Measurements from ENCODE around the gene LIMS1. TPM values are rescaled to one million over a fixed set of nuclear protein-coding genes. Genes with fewer than 3 reads are reported as not detected.

LIMS1 gene
- total RNA-seq, 4 donors from 2014 or later = 79.7 to 172 (median 115) TPM

GRCh38 chr2:108593547-108594098, 59.4 kb downstream of the LIMS1 start:
- no peak for TF ChIP-seq CTCF (IDR thresholded peaks at IDR 0.05; ENCODE audit: low read depth)

GRCh38 chr2:108594132-108594981, 60.1 kb downstream of the LIMS1 start:
- no peak for TF ChIP-seq CTCF (IDR thresholded peaks at IDR 0.05; ENCODE audit: low read depth)

DNA sequence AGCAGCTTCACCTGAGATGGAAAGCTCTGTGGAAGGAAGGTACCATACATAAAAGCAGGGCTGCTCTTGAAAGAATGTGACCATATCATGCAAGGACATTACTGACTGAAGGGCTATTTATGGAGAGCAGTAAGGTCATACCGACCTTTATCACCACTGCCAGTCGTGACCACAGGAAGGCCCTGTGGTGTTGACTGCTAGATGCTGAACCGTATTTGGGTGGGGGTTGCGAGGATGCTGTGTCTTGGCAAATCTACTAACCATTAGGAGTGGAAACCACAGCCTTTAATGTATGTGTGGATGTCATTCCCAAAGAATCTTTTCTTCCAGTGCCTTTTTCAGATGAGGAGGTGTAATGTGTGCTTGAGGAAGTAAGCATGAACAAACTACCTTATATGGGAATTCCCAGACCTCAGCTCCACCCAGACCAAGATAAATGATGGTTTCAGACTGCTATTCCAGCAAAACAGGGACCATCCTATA, 60.8 kb downstream of the LIMS1 start:
- no peak for TF ChIP-seq CTCF (IDR thresholded peaks at IDR 0.05; ENCODE audit: low read depth)

DNA sequence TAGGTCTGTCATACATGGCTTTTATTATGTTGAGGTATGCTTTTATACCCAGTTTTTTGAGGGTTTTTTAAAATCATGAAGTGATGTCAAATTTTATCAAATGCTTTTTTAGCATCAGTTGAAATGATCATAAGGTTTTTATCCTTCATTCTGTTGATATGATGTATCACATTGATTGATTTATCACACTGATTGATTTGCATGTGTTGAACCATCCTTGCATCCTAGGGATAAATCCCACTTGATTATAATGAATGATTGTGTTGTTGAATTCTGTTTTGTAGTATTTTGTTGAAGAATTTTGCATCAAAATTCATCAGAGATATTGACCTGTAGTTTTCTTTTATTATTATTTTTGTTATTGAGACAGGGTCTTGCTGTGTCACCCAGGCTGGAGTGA, 68.2 kb downstream of the LIMS1 start:
- no peak for TF ChIP-seq CTCF (IDR thresholded peaks at IDR 0.05; ENCODE audit: low read depth)

- TF ChIP-seq CTCF (IDR thresholded peaks at IDR 0.05; ENCODE audit: low read depth) = no peak
Measured at GRCh38 chr2:108604196-108604595, 69.9 kb downstream of the LIMS1 start.

DNA sequence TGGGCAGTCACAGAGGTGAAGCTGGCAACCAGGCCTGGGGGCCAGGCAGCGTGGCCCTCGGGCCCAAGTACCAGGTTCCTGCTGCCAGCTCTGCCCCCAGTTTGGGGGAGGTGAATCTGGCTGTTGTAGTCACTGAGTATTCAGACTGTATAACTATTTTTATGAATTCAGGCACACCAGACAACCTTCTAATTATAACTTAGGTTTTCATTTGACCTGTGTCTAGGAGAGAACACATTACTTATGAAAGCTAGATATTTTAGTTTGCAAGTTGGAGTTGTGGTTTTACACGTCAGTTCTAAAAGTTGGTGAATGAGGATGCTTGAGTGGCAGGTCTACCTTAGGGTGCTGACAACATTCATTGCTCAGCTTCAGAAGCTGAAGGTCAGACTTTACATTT, 71.7 kb downstream of the LIMS1 start:
- TF ChIP-seq CTCF (IDR thresholded peaks at IDR 0.05; ENCODE audit: low read depth) = no peak

DNA sequence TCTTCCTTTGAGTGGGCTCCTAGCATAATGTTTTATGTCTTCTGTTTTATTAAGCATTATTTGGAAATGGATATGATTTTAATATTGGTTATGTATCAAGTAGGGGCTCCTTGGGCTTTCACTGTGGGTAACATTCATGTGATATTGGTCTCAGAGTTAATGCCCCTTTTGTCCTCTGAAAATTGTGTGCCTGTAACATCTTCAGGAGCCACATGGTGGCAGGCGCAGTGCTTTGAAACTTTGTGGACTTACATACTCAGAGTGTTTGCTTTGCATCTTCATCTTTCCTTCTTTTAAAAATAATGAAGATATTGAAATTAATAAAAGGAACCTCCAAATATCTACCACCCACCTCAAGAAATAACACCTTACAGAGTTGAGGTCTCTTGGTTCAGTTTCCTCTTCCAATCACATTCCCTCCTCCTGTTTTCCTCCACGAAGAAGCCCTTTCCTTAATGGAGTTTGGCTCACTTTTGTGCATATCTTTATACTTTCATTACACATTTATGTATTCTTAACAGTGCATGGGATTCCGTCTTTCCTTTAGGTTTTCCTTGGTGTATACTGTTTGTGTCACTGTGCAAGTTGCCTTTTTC, 73.5 kb downstream of the LIMS1 start:
- no peak for TF ChIP-seq CTCF (IDR thresholded peaks at IDR 0.05; ENCODE audit: low read depth)

All from subcutaneous adipose tissue (tissue), 4 donors.